GM19240 (cell line): ENCODE measurements around the gene SLC22A1.

Experiments used
- DNase-seq: peaks from one replicate; pipeline ENCODE4 v3.0.0; 2011; ENCODE audit warnings: low spot score; ENCODE audit not compliant: insufficient read length

The SLC22A1 gene

DNA sequence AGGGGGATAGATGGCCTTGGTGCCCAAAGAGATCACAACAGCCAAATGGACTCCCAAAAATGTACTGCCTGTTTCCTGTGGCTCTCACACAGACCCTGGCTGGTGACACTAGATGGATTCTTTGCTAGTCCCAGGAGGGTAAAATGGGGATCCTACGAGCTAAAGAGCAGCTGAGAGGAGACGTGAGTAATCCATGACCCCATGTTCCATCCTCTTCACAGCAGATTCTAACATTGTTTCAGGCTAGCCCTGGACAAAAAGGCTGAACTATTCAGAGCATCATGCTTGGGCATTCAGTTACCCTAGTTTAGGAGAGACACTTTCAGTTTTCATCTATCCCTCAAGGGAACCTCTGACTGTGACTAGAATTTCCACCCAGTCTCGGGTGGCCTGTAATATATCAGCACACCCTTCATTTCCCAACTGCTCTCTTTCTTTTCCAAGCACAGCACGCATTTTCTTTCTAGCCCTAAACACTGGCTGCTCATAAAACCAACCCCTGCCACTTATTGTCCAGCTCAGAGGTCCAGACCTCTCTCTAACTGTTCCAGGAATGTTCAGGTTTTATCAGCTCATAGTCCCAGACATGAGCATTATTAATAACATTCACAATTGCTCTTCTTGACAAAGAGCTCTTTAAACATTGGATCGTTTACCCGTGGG is 48.5 kb downstream of the SLC22A1 start:
- DNase-seq = no peak

- DNase-seq = no peak
These were observed 51.1 kb downstream of the SLC22A1 start for GRCh38 chr6:160172704-160173103.

GRCh38 chr6:160173806-160174527 is 52.4 kb downstream of the SLC22A1 start:
- DNase-seq = no peak

GRCh38 chr6:160174681-160175080 is 53.1 kb downstream of the SLC22A1 start:
- no peak for DNase-seq

GRCh38 chr6:160177220-160177619 is 55.6 kb downstream of the SLC22A1 start:
- DNase-seq = no peak

GRCh38 chr6:160178271-160178670 is 56.7 kb downstream of the SLC22A1 start:
- DNase-seq = no peak

GRCh38 chr6:160180706-160181105 is 59.1 kb downstream of the SLC22A1 start:
- DNase-seq = no peak

DNA sequence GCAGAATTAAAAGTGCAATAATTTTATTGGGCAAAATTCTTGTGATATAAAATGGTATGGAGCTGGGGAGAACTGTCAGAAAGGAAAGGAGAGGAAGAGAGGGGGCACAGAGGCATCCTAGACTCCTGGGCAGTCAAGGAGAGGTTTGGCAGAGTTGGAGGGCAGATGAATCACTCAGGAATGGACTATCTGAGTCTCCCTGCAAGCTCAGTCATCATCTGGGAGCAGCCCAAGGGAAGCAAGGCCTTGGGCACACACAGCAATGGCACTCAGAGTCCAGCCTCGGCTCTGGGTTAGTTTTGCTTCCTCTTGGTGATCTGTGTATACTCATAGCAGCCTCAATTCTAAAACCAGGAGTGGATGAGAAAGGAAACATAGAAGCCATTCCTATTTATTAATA is 67.2 kb downstream of the SLC22A1 start:
- DNase-seq = no peak

DNA sequence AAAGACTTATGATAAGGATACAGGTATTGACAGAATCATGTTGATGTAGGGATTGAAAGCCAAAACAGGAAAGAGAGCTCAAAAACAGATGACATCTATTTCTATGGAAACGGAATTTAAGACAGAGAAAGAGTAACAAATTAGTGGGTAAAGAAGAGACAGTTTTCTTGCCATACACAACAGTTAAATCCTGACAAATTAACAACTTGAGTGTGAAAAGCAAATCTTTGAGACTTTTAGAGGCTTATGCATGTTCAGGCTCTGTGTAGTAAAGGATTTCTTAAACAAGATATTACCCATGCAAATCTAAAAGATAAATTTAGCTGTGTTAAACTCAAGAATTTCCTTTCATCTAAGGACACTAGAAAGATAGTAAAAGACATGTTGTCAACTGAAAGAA is 68.5 kb downstream of the SLC22A1 start:
- DNase-seq = no peak

- no peak for DNase-seq
These were observed 69.4 kb downstream of the SLC22A1 start for GRCh38 chr6:160190973-160191372.

DNA sequence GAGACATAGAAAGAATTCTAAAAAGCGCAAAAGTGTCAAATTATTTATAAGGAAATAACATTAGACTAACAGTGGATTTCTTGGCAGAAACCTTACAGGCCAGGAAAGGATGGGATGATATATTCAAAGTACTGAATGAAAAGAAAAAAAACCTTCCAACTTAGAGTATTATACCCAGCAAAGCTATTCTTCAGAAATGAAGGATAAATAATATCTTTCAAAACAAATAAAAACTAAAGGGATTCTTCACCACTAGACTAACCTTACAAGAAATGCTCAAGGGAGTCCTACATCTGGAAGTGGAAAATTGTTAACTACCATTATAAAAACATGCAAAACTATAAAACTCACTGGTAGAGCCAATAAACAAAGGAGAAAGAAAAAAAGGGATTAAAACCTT is 71.2 kb downstream of the SLC22A1 start:
- DNase-seq = no peak

DNA sequence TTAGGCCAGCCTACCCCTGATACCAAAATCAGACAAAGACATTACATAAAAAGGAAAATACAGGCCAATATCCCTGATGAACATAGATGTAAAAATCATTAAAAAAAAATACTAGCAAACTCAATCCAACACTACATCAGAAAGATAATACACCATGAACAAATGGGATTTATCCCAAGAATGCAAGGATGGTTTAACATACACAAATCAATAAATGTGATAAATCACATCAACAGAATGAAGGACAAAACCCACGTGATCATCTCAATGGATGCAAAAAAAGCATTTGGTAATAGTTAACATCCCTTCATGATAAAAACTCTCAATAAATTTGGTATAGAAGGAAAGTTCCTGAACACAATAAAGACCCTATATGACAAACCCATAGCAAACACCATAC is 73.2 kb downstream of the SLC22A1 start:
- DNase-seq = no peak

- DNase-seq = no peak
These were observed 76.0 kb downstream of the SLC22A1 start for GRCh38 chr6:160197662-160198061.

- no peak for DNase-seq
These were observed 77.1 kb downstream of the SLC22A1 start for GRCh38 chr6:160198606-160199211.

- no peak for DNase-seq
These were observed 79.4 kb downstream of the SLC22A1 start for GRCh38 chr6:160201061-160201460.

- no peak for DNase-seq
These were observed 80.8 kb downstream of the SLC22A1 start for GRCh38 chr6:160202411-160202810.

- DNase-seq = no peak
These were observed 81.5 kb downstream of the SLC22A1 start for GRCh38 chr6:160203076-160203475.

DNA sequence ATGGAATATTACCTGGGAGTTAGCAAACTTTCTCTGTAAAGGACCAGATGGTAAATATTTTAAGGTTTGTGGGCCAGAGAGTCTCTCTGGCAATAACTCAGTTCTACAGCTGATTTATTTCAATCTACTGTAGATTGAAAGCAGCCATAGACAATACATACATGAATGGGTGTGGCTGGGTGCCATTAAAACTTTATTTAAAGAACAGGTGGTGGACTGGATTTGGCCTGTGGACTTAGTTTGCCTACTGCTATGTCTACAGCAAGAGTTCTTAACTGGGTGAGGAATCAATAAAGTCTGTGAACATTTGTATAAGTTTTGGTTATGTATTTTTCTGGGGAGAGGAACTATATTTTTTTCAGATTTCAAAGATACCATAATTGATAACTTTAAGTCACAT is 81.9 kb downstream of the SLC22A1 start:
- no peak for DNase-seq

DNA sequence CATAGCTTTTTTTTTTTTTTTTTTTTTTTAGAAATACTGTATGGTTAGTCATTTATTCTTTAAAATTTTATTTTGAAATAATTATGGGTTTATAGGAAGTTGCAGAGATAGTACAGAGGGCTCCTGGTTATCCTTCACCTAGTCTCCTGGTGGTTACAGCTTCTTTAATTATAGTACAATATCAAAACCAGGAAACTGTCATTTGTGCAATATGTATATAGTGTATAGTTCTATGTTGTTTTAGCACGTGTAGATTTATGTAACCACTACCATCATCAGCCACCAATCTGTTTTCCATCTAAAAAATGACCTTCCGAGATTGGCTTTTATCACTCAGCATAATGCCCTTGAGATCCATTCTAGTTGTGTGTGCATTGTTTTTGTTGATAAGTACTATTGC is 82.3 kb downstream of the SLC22A1 start:
- no peak for DNase-seq

- DNase-seq = no peak
These were observed 83.1 kb downstream of the SLC22A1 start for GRCh38 chr6:160204710-160205109.

GRCh38 chr6:160207618-160208017 is 86.0 kb downstream of the SLC22A1 start:
- no peak for DNase-seq
